HFFc6 (cell line): ENCODE measurements around the gene CARD14. TPM values are rescaled to one million over a fixed set of nuclear protein-coding genes. Genes with fewer than 3 reads are reported as not detected.

ENCODE experiments used
- DNase-seq: peaks from one replicate; pipeline ENCODE4 v3.0.0-alpha.2; 2018
- H3K27ac Mint-ChIP-seq: 2 replicates; pipeline ENCODE4 v1.8.0; 2020; ENCODE audit warnings: mild to moderate bottlenecking, mixed read lengths
- H3K27me3 Mint-ChIP-seq: 2 replicates; pipeline ENCODE4 v1.8.0; 2021; ENCODE audit warnings: mild to moderate bottlenecking, moderate library complexity, mixed read lengths; ENCODE audit not compliant: insufficient read depth
- H3K36me3 Mint-ChIP-seq: 2 replicates; pipeline ENCODE4 v1.8.0; 2021; ENCODE audit warnings: low read depth, mixed read lengths
- H3K4me1 Mint-ChIP-seq: 2 replicates; pipeline ENCODE4 v1.8.0; 2020; ENCODE audit warnings: low read depth, mixed read lengths
- H3K4me3 Mint-ChIP-seq: 2 replicates; pipeline ENCODE4 v1.8.0; 2020; ENCODE audit warnings: mild to moderate bottlenecking, moderate library complexity, mixed read lengths
- H3K9me3 Mint-ChIP-seq: 2 replicates; pipeline ENCODE4 v1.8.0; 2020; ENCODE audit warnings: mild to moderate bottlenecking, mixed read lengths
- total RNA-seq, 6 experiments: library from RNA; stranded (reverse); fragmentation: NEBNext Ultra II Directional; extraction: Animal tissue kit (Norgen Biotek cat#: 25700); gene quantifications; 2 replicates in 1 of 6; 3 replicates in 5 of 6; pipeline ENCODE4 v1.2.3, GENCODE V29; 2021
- TF ChIP-seq, protein P1 (sequence below): fragments of 200-600 bp; sonication (generic); IDR thresholded peaks from 2 replicates; pipeline ENCODE4 v1.5.0; 2021; ENCODE audit warnings: antibody characterized with exemption, mild to moderate bottlenecking

CARD14 gene
- total RNA-seq, 6 experiments from 2014 or later, result not detected

DNA sequence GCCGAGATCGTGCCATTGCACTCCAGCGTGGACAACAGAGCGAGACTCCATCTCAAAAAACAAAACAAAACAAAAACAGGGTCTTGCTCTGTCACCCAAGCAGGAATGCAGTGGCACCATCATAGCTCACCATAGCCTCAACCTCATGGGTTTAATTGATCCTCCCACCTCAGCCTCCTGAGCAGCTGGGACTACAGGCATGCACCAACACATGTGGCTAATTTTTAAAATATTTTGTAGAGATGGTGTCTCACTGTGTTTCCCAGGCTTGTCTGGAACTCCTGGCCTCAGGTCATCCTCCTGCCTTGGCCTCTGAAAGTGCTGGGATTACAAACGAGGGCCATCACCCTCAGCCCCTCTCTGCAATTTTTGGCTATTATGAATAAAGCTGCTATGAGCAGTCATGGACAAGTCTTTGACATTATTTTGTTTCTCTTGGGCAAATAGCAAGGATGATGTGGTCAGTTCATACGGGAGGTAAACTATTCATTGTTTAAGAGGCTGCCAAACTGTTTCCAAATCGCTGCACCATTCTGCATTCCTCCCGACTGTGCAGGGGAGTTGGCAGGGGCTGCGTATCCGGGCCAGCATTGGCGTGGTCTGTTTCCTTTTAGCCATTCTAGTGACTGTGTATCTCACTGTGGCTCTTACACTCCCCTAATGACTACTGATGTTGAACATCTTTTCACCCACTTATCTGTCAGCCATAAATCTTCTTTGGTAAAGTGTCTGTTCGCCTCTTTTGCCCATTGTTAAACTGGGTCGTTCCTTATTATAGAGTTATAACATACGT lies 44.0 kb upstream of the CARD14 start:
- peaks cover 7% of the 10 kb centered on the region; the same call in 1 of the 2 replicates for H3K4me1 Mint-ChIP-seq
- H3K36me3 Mint-ChIP-seq, result no peaks in the 10 kb centered on the region
- H3K4me3 Mint-ChIP-seq, result no peak overlapping the region
- H3K9me3 Mint-ChIP-seq, result no peaks in the 10 kb centered on the region
- peaks cover 3% of the 10 kb centered on the region for H3K27me3 Mint-ChIP-seq
- TF ChIP-seq, protein P1, sequence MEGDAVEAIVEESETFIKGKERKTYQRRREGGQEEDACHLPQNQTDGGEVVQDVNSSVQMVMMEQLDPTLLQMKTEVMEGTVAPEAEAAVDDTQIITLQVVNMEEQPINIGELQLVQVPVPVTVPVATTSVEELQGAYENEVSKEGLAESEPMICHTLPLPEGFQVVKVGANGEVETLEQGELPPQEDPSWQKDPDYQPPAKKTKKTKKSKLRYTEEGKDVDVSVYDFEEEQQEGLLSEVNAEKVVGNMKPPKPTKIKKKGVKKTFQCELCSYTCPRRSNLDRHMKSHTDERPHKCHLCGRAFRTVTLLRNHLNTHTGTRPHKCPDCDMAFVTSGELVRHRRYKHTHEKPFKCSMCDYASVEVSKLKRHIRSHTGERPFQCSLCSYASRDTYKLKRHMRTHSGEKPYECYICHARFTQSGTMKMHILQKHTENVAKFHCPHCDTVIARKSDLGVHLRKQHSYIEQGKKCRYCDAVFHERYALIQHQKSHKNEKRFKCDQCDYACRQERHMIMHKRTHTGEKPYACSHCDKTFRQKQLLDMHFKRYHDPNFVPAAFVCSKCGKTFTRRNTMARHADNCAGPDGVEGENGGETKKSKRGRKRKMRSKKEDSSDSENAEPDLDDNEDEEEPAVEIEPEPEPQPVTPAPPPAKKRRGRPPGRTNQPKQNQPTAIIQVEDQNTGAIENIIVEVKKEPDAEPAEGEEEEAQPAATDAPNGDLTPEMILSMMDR, result no peak
- peak; percentile 19 for DNase-seq
- no peak overlapping the region for H3K27ac Mint-ChIP-seq

- Mint-ChIP-seq H3K36me3 (no peaks in the 10 kb centered on the region), H3K9me3 (no peaks in the 10 kb centered on the region), H3K27me3 (peaks cover 3% of the 10 kb centered on the region), H3K4me3 (no peak overlapping the region), H3K27ac (no peak overlapping the region), H3K4me1 (peaks cover 7% of the 10 kb centered on the region; the same call in 1 of the 2 replicates)
- DNase-seq, result no peak
- TF ChIP-seq, protein P1, result no peak
These were observed 43.4 kb upstream of the CARD14 start for GRCh38 chr17:80126449-80126715.

GRCh38 chr17:80129006-80129565 lies 40.7 kb upstream of the CARD14 start:
- no peak for DNase-seq

GRCh38 chr17:80130992-80131391 lies 38.8 kb upstream of the CARD14 start:
- H3K4me3 Mint-ChIP-seq, result no peak overlapping the region
- H3K4me1 Mint-ChIP-seq, result no peaks in the 10 kb centered on the region
- TF ChIP-seq, protein P1, result no peak
- H3K27me3 Mint-ChIP-seq, result no peaks in the 10 kb centered on the region
- H3K27ac Mint-ChIP-seq, result no peak overlapping the region
- peaks cover 19% of the 10 kb centered on the region for H3K36me3 Mint-ChIP-seq
- H3K9me3 Mint-ChIP-seq, result no peaks in the 10 kb centered on the region
- no peak for DNase-seq

More at GRCh38 chr17:80129006-80129565, 40.7 kb upstream of the CARD14 start:
- Mint-ChIP-seq H3K9me3 (no peaks in the 10 kb centered on the region), H3K27me3 (peaks cover under 1% of the 10 kb centered on the region; the same call in 1 of the 2 replicates), H3K4me1 (peaks cover 5% of the 10 kb centered on the region; the same call in 1 of the 2 replicates), H3K4me3 (no peak overlapping the region), H3K36me3 (peaks cover 12% of the 10 kb centered on the region), H3K27ac (no peak overlapping the region)
- TF ChIP-seq, protein P1, result no peak

- H3K4me3 Mint-ChIP-seq, result no peak overlapping the region
- H3K27me3 Mint-ChIP-seq, result no peaks in the 10 kb centered on the region; the same call in 1 of the 2 replicates
- H3K4me1 Mint-ChIP-seq, result no peaks in the 10 kb centered on the region
- no peak overlapping the region for H3K27ac Mint-ChIP-seq
- TF ChIP-seq, protein P1, result no peak
- H3K36me3 Mint-ChIP-seq, result peaks cover 34% of the 10 kb centered on the region
- DNase-seq, result no peak
- H3K9me3 Mint-ChIP-seq, result no peaks in the 10 kb centered on the region
These were observed 36.8 kb upstream of the CARD14 start for GRCh38 chr17:80132906-80133625.
